Keratinocyte (primary cell): ENCODE data around the gene ACTMAP. TPM values are rescaled to one million over a fixed set of nuclear protein-coding genes. Genes with fewer than 3 reads are reported as not detected.

Experiments used
- DNase-seq: peaks from one replicate; pipeline ENCODE4 v3.0.0-alpha.2; 2011; ENCODE audit warnings: low read depth, missing footprints, low spot score
- FAIRE-seq: peaks from 2 replicates; lab custom pipeline; 2011; peaks lifted over from hg19 to GRCh38; lab: Jason Lieb, UNC
- H2AFZ ChIP-seq: 2 replicates; pipeline ENCODE4 v1.6.0; 2012; ENCODE audit warnings: low read length, control low read depth, inconsistent platforms; ENCODE audit not compliant: control insufficient read depth
- H3K27ac ChIP-seq: 2 replicates; pipeline ENCODE4 v1.5.1; 2011; ENCODE audit warnings: low read length; ENCODE audit not compliant: control insufficient read depth, insufficient read depth
- H3K27me3 ChIP-seq: 3 replicates; pipeline ENCODE4 v1.6.0; 2011; ENCODE audit warnings: low read length; ENCODE audit not compliant: control insufficient read depth, insufficient read depth; ENCODE audit errors: extremely low read depth
- H3K36me3 ChIP-seq, 2 experiments: 2 replicates in 1 of 2; 3 replicates in 1 of 2; pipeline ENCODE4 v1.5.1; 2011; ENCODE audit warnings: low read length in 2 of 2, mild to moderate bottlenecking in 1 of 2; ENCODE audit not compliant: control insufficient read depth in 2 of 2, insufficient read depth in 2 of 2; ENCODE audit errors: extremely low read depth in 1 of 2
- H3K4me1 ChIP-seq: 3 replicates; pipeline ENCODE4 v1.5.1; 2011; ENCODE audit warnings: low read length; ENCODE audit not compliant: control insufficient read depth, insufficient read depth; ENCODE audit errors: extremely low read depth
- H3K4me2 ChIP-seq: 3 replicates; pipeline ENCODE4 v1.6.0; 2011; ENCODE audit warnings: low read depth, low read length; ENCODE audit not compliant: control insufficient read depth, insufficient read depth; ENCODE audit errors: extremely low read depth
- H3K4me3 ChIP-seq, 3 experiments: fragments of 200-600 bp in 1 of 3; sonication (generic) in 1 of 3; 2 replicates in 2 of 3; 3 replicates in 1 of 3; pipeline ENCODE4 v1.5.1; 2011 to 2016; ENCODE audit warnings: low read length in 3 of 3, mild to moderate bottlenecking in 3 of 3, control low read depth in 2 of 3, inconsistent platforms in 1 of 3, low read depth in 1 of 3, mixed read lengths in 1 of 3, mixed run types in 1 of 3, moderate library complexity in 1 of 3; ENCODE audit not compliant: control insufficient read depth in 2 of 3, insufficient read depth in 2 of 3; ENCODE audit errors: extremely low read depth in 1 of 3
- H3K79me2 ChIP-seq: 2 replicates; pipeline ENCODE4 v1.6.0; 2012; ENCODE audit warnings: low read length; ENCODE audit not compliant: control insufficient read depth, insufficient read depth
- H3K9ac ChIP-seq: 3 replicates; pipeline ENCODE4 v1.6.0; 2011; ENCODE audit warnings: low read length; ENCODE audit not compliant: control insufficient read depth, insufficient read depth; ENCODE audit errors: extremely low read depth
- H3K9me1 ChIP-seq: 3 replicates; pipeline ENCODE4 v1.6.0; 2011; ENCODE audit warnings: low read length; ENCODE audit not compliant: control insufficient read depth, insufficient read depth; ENCODE audit errors: extremely low read depth
- H3K9me3 ChIP-seq: 2 replicates; pipeline ENCODE4 v1.5.1; 2012; ENCODE audit warnings: low read depth, low read length; ENCODE audit not compliant: control insufficient read depth
- H4K20me1 ChIP-seq: 3 replicates; pipeline ENCODE4 v1.6.0; 2011; ENCODE audit warnings: low read length; ENCODE audit not compliant: control insufficient read depth, insufficient read depth; ENCODE audit errors: extremely low read depth
- CTCF ChIP-seq, 3 experiments: IDR thresholded peaks in 1 of 3; conservative IDR thresholded peaks in 1 of 3; optimal IDR thresholded peaks in 1 of 3; 2 replicates in 2 of 3; 3 replicates in 1 of 3; pipeline versions ENCODE3 to v1.5.1; 2011; ENCODE audit warnings: low read length in 3 of 3, mild to moderate bottlenecking in 3 of 3, moderate library complexity in 2 of 3, control low read depth in 1 of 3, inconsistent platforms in 1 of 3; ENCODE audit not compliant: insufficient read depth in 2 of 3; ENCODE audit errors: extremely low read depth in 1 of 3
- EZH2 ChIP-seq: IDR thresholded peaks from one replicate; pipeline ENCODE4 v1.6.1; 2012; ENCODE audit warnings: inconsistent platforms, mild to moderate bottlenecking, low read length, moderate library complexity
- dilution Hi-C: fragments of 300-500 bp; cut with MboI; formaldehyde crosslinking; loops from one replicate; pipeline ENCODE4 v1.7.0; 2020; ENCODE audit warnings: low sequenced_read_pairs; ENCODE audit not compliant: extremely low pct_ligation_motif_present
- polyA plus RNA-seq, 5 experiments: library from polyadenylated mRNA; depleted of rRNA in 3 of 5; stranded (reverse) in 3 of 5; stranded (forward) in 1 of 5; unstranded in 1 of 5; fragments of >200 nt; gene quantifications; 1 replicate in 1 of 5; 2 replicates in 3 of 5; 3 replicates in 1 of 5; pipeline versions ENCODE4 v1.2.1 to v1.2.3, GENCODE V29; 2011 to 2012; ENCODE audit warnings: missing spikeins in 2 of 5, low read depth in 1 of 5, low replicate concordance in 1 of 5

ACTMAP gene
- polyA plus RNA-seq, 1 donor (not counting 4 experiments of a cell fraction or from before 2014, with no cell fraction given), result 1.4 TPM

DNA sequence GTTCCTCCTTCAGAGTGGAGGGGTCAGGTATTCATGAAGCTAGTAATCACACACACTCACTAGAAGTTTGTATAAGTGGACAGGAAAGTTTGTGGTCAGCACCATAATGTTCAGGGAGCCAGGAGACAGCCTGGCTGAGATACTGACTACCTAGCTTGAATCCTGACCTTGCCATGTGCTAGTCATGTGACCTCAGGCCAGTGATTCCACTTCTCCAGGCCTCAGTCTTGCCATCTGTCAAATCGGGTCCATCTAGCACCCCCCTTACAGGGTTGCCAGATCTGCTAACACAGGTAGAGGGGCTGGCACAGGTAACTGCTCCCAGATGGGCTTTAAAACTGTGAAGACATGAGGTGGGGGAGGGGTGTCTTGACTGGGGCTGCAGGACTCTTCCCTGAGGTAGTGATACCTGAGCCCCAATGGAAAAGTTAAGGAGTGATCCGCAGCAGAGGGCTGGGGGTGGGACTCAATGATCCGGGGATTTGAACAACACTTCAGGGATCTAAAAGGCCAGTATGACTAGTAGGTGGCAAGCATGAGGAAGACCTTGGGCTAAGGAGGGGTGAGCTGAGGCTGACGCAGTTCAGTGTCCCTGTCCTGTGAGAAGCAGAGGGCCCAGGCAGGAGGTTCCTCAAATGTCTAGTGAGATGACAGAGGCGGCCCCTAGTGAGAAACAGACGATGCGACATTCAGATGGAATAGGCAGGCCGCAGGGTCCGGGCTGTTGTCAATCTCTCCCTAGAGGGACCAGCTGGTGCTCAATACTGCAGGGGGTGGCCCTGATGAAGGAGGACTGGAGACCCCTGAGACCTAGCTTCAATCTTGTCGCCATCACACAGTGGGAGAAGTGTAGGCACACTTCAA is 8.5 kb downstream of the ACTMAP start:
- no peaks in the 10 kb centered on the region for H3K79me2 ChIP-seq
- no peak overlapping the region for H3K9ac ChIP-seq
- no peak overlapping the region for H3K27ac ChIP-seq
- H3K4me1 ChIP-seq, result peaks cover 2% of the 10 kb centered on the region
- no peak overlapping the region for H2AFZ ChIP-seq
- FAIRE-seq (no peak), DNase-seq (no peak)
- H4K20me1 ChIP-seq, result no peaks in the 10 kb centered on the region
- H3K9me3 ChIP-seq, result no peaks in the 10 kb centered on the region
- dilution Hi-C loops, result no loop called here
- H3K9me1 ChIP-seq, result no peaks in the 10 kb centered on the region
- H3K27me3 ChIP-seq, result no peaks in the 10 kb centered on the region
- H3K4me2 ChIP-seq, result no peak overlapping the region
- H3K4me3 ChIP-seq, result no peak overlapping the region
- H3K36me3 ChIP-seq, result peaks cover 19 to 34% of the 10 kb centered on the region in 2 experiments
- TF ChIP-seq EZH2 (no peak), CTCF (optimal IDR thresholded peaks at IDR 0.05 in 1 of 3, IDR thresholded peaks at IDR 0.05 in 1 of 3, conservative IDR thresholded peaks at IDR 0.05 in 1 of 3; ENCODE audit: extremely low read depth in 1 of 3, insufficient read depth in 2 of 3, low read length in 3 of 3) (no peak)

- H3K4me2 ChIP-seq, result no peak overlapping the region
- no peak overlapping the region for H2AFZ ChIP-seq
- H3K9me3 ChIP-seq, result no peaks in the 10 kb centered on the region
- no peaks in the 10 kb centered on the region for H3K9me1 ChIP-seq
- H3K79me2 ChIP-seq, result no peaks in the 10 kb centered on the region
- H3K4me3 ChIP-seq, result no peak overlapping the region
- no peak overlapping the region for H3K9ac ChIP-seq
- H4K20me1 ChIP-seq, result no peaks in the 10 kb centered on the region
- no peaks in the 10 kb centered on the region for H3K27me3 ChIP-seq
- H3K4me1 ChIP-seq, result peaks cover 2% of the 10 kb centered on the region
- dilution Hi-C loops, result no loop called here
- FAIRE-seq (no peak), DNase-seq (no peak)
- TF ChIP-seq CTCF (optimal IDR thresholded peaks at IDR 0.05 in 1 of 3, IDR thresholded peaks at IDR 0.05 in 1 of 3, conservative IDR thresholded peaks at IDR 0.05 in 1 of 3; ENCODE audit: extremely low read depth in 1 of 3, insufficient read depth in 2 of 3, low read length in 3 of 3), result no peak
- no peak for TF ChIP-seq EZH2
- peaks cover 23 to 36% of the 10 kb centered on the region in 2 experiments for H3K36me3 ChIP-seq
- no peak overlapping the region for H3K27ac ChIP-seq
Measured at GRCh38 chr19:40740747-40741146, 9.5 kb downstream of the ACTMAP start.
